MM.1S (cell line): ENCODE results near the gene SLC7A8.

ENCODE experiments used
- DNase-seq: peaks from one replicate; pipeline ENCODE4 v3.0.0-alpha.2; 2015
- H2AFZ ChIP-seq: fragments of 300-600 bp; sonication (generic); 2 replicates; pipeline ENCODE4 v1.6.0; 2016; ENCODE audit warnings: antibody characterized with exemption, low read length
- H3F3A ChIP-seq: fragments of 300-600 bp; sonication (generic); 2 replicates; pipeline ENCODE4 v1.6.1; 2016; ENCODE audit warnings: mild to moderate bottlenecking, antibody characterized with exemption, low read length, moderate library complexity, mixed read lengths; ENCODE audit not compliant: insufficient read depth
- H3K27ac ChIP-seq: fragments of 300-600 bp; sonication (generic); 2 replicates; pipeline ENCODE4 v1.5.1; 2016; ENCODE audit warnings: mild to moderate bottlenecking, low read length
- H3K27me3 ChIP-seq: fragments of 300-600 bp; sonication (generic); replicated peaks from 2 replicates; pipeline ENCODE4 v1.6.0; 2016; ENCODE audit warnings: low read length; ENCODE audit not compliant: insufficient read depth
- H3K36me3 ChIP-seq: fragments of 300-600 bp; sonication (generic); replicated peaks from 2 replicates; pipeline ENCODE4 v1.6.1; 2016; ENCODE audit warnings: mild to moderate bottlenecking, low read length, mixed read lengths; ENCODE audit not compliant: insufficient read depth
- H3K4me1 ChIP-seq: fragments of 300-600 bp; sonication (generic); 2 replicates; pipeline ENCODE4 v1.6.1; 2016; ENCODE audit warnings: low read length, mixed read lengths
- H3K4me2 ChIP-seq: fragments of 300-600 bp; sonication (generic); 2 replicates; pipeline ENCODE4 v1.6.0; 2016; ENCODE audit warnings: low read depth, low read length
- H3K4me3 ChIP-seq: fragments of 300-600 bp; sonication (generic); 2 replicates; pipeline ENCODE4 v1.5.1; 2016; ENCODE audit warnings: low read length, mixed read lengths
- H3K79me2 ChIP-seq: fragments of 300-600 bp; sonication (generic); 2 replicates; pipeline ENCODE4 v1.6.1; 2016; ENCODE audit warnings: mixed run types, low read length, mixed read lengths
- H3K9ac ChIP-seq: fragments of 300-600 bp; sonication (generic); 2 replicates; pipeline ENCODE4 v1.6.1; 2016; ENCODE audit warnings: low read length, mixed read lengths
- H3K9me2 ChIP-seq: fragments of 300-600 bp; sonication (generic); replicated peaks from 2 replicates; pipeline ENCODE4 v1.6.1; 2016; ENCODE audit warnings: mild to moderate bottlenecking, low read length, mixed read lengths; ENCODE audit not compliant: insufficient read depth
- H3K9me3 ChIP-seq: fragments of 300-600 bp; sonication (generic); replicated peaks from 2 replicates; pipeline ENCODE4 v1.6.1; 2016; ENCODE audit warnings: mild to moderate bottlenecking, low read length, mixed read lengths; ENCODE audit not compliant: insufficient read depth
- H4K20me1 ChIP-seq: fragments of 300-600 bp; sonication (generic); 2 replicates; pipeline ENCODE4 v1.6.1; 2016; ENCODE audit warnings: mild to moderate bottlenecking, low read length, moderate library complexity, mixed read lengths; ENCODE audit not compliant: insufficient read depth
- EZH2 ChIP-seq: fragments of 300-600 bp; sonication (generic); optimal IDR thresholded peaks from 2 replicates; pipeline ENCODE3; 2017; ENCODE audit warnings: low read depth, mild to moderate bottlenecking, antibody characterized with exemption, low read length, mixed read lengths
- EZH2phosphoT487 ChIP-seq: fragments of 300-600 bp; sonication (generic); IDR thresholded peaks from 2 replicates; pipeline ENCODE4 v1.6.1; 2018; ENCODE audit warnings: antibody characterized with exemption, low read length
- TF ChIP-seq, protein P1 (sequence below): fragments of 300-600 bp; sonication (generic); IDR thresholded peaks from 2 replicates; pipeline ENCODE4 v1.5.1; 2016; ENCODE audit warnings: antibody characterized with exemption, low read length, mixed read lengths

Gene SLC7A8

DNA sequence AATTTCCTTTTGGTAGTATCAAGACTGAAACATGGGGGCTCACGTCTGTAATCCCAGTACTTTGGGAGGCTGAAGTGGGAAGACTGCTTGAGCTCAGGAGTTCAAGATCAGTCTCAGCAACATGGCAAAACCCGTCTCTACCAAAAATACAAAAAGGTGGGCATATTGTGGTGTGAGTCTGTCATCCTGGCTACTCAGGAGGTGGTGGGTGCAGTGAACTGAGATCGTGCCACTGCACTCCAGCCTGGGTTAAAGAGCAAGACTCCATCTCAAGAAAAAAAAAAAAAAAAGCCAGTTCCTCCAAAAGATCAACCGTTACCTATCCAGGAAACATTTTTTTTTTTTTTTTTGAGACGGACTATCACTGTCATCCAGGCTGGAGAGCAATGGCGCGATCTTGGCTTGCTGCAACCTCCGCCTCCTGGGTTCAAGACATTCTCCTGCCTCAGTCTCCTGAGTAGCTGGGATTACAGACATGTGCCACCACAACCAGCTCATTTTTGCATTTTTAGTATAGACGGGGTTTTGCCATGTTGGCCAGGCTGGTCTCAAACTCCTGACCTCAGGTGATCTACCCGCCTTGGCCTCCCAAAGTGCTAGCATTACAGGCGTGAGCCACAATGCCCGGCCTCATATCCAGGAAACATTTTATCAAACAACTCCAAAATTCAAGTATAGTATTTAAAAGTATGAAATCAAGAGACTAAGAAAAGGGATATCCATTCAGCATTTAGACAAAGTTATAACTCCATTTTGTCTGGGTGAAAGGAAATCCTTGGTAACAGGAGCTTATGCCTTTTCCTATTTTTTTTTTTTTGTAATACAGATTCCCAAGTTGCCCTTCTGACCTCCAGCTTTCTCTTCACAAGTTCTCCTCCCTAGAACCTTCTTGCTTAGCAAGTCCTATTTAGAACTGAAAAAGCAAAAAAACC lies 91.9 kb downstream of the SLC7A8 start:
- no peaks in the 10 kb centered on the region for H3K27me3 ChIP-seq
- H3K27ac ChIP-seq, result no peak overlapping the region
- H4K20me1 ChIP-seq, result no peaks in the 10 kb centered on the region
- no peaks in the 10 kb centered on the region for H3K9me2 ChIP-seq
- no peak for TF ChIP-seq EZH2
- no peak for TF ChIP-seq EZH2phosphoT487
- TF ChIP-seq, protein P1, sequence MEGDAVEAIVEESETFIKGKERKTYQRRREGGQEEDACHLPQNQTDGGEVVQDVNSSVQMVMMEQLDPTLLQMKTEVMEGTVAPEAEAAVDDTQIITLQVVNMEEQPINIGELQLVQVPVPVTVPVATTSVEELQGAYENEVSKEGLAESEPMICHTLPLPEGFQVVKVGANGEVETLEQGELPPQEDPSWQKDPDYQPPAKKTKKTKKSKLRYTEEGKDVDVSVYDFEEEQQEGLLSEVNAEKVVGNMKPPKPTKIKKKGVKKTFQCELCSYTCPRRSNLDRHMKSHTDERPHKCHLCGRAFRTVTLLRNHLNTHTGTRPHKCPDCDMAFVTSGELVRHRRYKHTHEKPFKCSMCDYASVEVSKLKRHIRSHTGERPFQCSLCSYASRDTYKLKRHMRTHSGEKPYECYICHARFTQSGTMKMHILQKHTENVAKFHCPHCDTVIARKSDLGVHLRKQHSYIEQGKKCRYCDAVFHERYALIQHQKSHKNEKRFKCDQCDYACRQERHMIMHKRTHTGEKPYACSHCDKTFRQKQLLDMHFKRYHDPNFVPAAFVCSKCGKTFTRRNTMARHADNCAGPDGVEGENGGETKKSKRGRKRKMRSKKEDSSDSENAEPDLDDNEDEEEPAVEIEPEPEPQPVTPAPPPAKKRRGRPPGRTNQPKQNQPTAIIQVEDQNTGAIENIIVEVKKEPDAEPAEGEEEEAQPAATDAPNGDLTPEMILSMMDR, result no peak
- no peaks in the 10 kb centered on the region for H3K4me1 ChIP-seq
- H2AFZ ChIP-seq, result no peak overlapping the region
- no peak for DNase-seq
- H3K36me3 ChIP-seq, result no peaks in the 10 kb centered on the region; the same call in 1 of the 2 replicates
- no peaks in the 10 kb centered on the region for H3F3A ChIP-seq
- no peak overlapping the region for H3K4me2 ChIP-seq
- no peak overlapping the region for H3K4me3 ChIP-seq
- no peak overlapping the region for H3K9ac ChIP-seq
- peaks cover 41% of the 10 kb centered on the region for H3K79me2 ChIP-seq
- H3K9me3 ChIP-seq, result no peaks in the 10 kb centered on the region

DNA sequence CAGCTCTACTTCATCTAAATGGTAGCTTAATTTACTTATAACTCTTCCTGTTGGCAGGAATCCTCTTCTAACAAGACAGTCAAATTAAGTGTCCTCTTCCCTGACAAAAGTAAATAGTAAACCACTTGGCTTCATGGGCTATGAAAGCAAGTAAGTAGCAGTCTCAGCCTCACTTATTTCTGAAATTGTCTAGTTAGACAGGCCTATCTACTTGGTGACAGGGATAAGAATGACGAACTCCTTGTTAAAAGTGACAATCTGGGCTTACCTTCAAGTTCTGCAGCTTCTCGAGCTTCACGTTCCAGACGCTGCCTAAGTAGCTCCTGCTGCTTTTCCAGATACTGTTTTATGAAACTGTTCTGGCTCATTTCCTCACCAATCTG lies 93.2 kb downstream of the SLC7A8 start:
- no peaks in the 10 kb centered on the region; the same call in 1 of the 2 replicates for H3K36me3 ChIP-seq
- no peak overlapping the region for H3K4me3 ChIP-seq
- no peaks in the 10 kb centered on the region for H3K27me3 ChIP-seq
- H3K4me1 ChIP-seq, result no peaks in the 10 kb centered on the region
- no peaks in the 10 kb centered on the region for H4K20me1 ChIP-seq
- no peaks in the 10 kb centered on the region for H3F3A ChIP-seq
- H3K9me2 ChIP-seq, result no peaks in the 10 kb centered on the region
- H2AFZ ChIP-seq, result no peak overlapping the region
- DNase-seq, result no peak
- H3K79me2 ChIP-seq, result peaks cover 35% of the 10 kb centered on the region
- H3K4me2 ChIP-seq, result no peak overlapping the region
- no peak overlapping the region for H3K27ac ChIP-seq
- TF ChIP-seq EZH2phosphoT487 (no peak), EZH2 (no peak)
- TF ChIP-seq, protein P1, result no peak
- no peak overlapping the region for H3K9ac ChIP-seq
- no peaks in the 10 kb centered on the region for H3K9me3 ChIP-seq

DNA sequence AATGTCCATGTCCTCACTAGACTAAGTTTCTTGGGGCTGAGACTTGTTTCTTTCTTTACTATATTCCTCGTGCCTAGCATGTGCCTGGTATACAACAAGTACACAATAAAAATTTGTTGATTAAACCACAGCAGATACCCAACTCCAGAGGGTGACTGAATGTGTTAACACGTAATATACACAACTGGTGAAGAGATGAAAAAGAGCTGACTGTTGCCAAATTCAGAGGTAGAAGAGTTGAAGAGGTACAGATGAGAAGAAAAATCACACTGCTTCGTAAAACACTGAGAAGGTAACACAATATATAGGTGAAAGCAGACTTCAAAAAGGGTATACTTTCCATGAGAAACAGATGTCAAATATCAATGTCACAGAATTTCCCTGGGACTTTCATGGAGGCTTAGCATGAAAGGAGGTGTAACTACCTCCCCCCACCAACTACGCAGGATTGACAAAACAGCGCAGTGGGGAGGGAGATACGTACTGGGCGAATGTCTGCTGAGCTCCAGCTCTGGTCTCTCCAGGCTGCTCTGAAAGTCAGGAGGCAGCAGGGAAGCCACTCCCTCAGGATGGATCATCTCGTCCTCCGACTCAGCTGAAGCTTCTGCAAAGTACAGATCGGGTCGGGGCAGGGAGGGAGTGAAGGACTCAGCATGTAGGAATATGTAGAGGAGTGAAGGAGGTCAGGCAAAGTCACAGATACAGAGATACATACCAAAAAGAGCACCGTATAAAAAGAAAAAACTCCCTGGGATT lies 93.8 kb downstream of the SLC7A8 start:
- no peak overlapping the region for H3K4me3 ChIP-seq
- H3K27ac ChIP-seq, result no peak overlapping the region
- H3K4me1 ChIP-seq, result no peaks in the 10 kb centered on the region
- H3K9me3 ChIP-seq, result no peaks in the 10 kb centered on the region
- H3K4me2 ChIP-seq, result no peak overlapping the region
- no peaks in the 10 kb centered on the region for H4K20me1 ChIP-seq
- TF ChIP-seq EZH2phosphoT487 (no peak), EZH2 (no peak)
- TF ChIP-seq, protein P1, result no peak
- no peaks in the 10 kb centered on the region for H3K9me2 ChIP-seq
- no peaks in the 10 kb centered on the region for H3F3A ChIP-seq
- peaks cover 35% of the 10 kb centered on the region for H3K79me2 ChIP-seq
- DNase-seq, result no peak
- no peak overlapping the region for H3K9ac ChIP-seq
- no peaks in the 10 kb centered on the region for H3K27me3 ChIP-seq
- no peak overlapping the region for H2AFZ ChIP-seq
- H3K36me3 ChIP-seq, result no peaks in the 10 kb centered on the region; the same call in 1 of the 2 replicates
